GM19099 (cell line): ENCODE data around the gene PHACTR2.

ENCODE experiments used
- POLR2A ChIP-seq: IDR thresholded peaks from 3 replicates; pipeline ENCODE4 v1.6.1; 2011; ENCODE audit warnings: low read depth; ENCODE audit not compliant: insufficient read length; ENCODE audit errors: extremely low read depth

The PHACTR2 gene

DNA sequence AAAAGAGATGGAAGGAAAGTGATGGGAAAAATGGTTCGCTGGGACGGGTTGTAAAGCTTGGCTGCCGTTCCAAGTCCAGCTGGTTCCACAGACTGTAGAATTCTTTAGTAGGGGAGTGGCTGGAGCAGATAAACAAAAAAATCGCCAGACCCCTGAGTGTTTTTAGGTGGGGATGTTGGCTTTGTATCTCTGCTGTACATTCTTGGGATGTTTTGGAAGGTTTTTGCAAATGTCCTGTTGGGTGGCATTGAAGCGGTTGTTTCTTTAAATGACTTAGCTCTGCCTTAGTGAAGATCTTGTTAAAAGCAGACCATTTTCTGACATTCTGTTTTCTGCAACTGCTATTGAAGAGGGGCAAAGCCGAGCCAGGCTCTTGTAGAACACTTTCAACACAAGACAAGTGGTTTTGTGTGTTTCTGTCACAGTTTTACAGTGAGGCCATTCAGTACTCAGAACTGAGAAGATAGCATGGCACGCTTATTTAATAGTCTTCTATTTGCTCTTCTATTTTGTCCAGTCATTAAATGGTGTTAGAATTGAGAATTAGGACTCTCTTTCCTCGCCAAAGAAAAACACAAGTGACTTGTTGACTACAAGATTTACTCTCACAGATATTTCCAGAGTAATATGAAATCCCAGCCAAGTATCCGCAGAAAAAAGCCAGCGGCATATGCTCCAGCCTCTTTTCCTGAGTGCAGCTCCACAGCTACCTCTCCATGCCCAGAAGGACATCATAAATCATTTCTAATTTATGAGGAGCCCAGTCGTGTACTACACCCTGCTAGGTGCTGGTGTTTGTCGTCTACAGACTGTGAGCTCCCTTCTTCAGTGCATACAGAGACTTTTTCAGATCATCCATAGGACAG, 65.8 kb downstream of the PHACTR2 start:
- no peak for TF ChIP-seq POLR2A

DNA sequence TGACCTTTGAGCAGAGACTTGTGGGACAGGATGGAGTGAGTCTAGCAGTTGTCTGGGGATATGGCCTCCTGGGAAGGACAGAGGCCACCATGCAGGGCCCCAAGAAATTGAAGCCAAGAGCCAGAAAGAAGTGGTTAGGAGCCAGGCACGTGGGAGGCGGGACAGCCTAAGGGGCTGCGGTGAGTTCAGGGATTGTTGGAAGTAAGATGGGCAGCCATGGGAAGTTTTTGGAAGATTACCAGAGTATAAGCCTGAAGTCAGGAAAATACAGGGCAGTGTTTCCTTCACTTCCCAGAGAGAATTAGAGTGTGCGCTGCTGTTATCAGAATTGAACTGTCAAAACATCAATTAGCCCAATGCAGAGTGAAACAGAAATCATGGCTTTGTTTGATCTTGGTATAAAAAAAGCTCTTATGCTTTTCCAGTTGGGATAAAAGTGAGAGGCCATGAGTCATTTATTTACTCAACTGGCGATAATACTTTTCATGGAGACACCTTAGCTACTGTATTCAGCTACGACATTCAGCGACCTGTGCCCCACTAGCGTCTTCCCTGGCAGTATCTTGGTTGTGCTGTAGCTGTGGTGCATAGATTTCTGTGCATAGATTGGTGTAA, 66.9 kb downstream of the PHACTR2 start:
- no peak for TF ChIP-seq POLR2A

DNA sequence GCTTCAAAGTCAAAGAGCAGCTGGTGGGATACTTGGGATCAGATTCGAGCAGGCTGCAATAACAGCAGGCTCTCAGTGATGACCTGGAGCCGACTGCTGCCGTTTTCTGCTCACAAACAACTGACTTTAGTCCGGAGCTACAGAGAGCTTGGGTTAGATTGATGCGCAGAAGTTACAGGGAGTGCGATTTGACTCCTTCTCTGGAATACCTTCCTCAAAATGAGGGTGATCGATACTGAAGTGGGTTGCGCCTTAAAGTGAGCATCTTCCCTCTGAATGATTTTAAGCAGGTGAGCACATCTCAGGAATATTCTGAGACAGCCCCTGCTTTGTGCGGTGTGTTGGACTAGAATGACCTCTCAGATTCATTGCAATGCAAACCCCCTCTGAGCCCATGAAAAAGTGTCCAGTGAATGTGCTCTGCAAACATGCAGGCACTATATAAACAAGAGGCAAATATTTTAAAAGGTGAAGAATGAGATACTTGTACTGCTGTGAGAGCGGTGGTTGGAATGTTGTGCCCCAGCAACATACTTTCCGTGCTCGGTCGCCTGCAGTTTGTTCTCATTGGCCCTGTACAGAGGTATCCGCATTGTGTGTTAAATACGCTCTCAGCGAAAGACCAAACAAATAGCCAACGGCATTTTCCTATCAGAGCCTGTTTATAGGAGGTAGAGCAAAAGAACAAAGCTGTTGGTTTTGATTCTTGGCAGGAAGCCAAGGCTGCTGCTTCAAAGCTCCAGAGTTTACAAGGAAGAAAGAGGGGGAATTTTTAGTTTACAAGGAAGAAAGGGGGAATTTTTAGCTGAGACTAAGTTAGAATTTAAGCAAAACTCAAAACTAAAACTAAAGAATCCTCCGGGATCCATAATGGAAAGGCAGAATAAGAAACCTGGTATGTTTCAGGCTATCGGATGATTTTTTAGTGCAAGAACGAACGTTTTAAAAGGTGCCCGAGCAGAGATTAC, 67.7 kb downstream of the PHACTR2 start:
- TF ChIP-seq POLR2A = no peak

DNA sequence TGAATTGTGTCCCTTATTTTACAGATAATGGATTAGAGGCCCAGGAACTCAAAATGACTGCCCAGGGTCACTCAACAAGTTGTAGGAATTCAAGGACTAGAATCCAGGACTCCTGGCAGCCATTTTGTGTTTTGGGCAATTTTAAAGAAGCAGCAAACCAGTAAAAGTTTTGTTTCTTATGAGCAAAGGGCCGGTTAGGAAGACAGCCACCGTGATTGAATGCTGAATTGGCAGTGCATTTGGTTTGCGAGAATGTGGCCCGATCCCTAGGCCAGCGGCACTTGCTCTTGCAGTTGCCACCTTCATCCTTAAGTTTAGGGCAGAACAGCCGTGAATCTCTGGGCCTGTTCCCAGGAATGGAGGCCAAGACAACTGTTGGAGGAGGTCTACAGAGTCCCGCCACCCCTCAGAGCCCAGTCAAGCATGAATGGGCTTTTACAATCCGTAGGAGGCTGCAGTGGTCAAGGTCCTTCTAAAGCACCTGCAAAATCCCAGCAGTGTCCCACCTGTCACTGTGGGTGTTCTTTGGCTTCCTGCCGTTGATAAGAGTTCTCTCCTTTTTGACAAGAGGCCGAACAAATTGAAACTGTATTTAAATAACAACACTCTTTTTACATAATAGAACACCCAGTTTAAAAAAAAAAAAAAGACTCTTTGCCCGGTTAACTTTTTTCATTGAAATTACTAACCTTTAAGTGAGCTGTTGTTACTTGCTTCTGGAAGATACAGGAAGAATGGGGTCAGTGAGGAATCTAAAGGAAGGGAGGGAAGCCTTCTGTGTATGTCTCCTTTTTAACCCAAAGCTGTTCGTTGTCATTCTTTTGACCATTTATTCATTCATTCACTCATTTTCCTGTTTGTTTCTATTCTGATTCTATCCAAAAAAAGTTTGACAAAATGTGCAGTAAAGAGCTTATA, 68.7 kb downstream of the PHACTR2 start:
- no peak for TF ChIP-seq POLR2A

DNA sequence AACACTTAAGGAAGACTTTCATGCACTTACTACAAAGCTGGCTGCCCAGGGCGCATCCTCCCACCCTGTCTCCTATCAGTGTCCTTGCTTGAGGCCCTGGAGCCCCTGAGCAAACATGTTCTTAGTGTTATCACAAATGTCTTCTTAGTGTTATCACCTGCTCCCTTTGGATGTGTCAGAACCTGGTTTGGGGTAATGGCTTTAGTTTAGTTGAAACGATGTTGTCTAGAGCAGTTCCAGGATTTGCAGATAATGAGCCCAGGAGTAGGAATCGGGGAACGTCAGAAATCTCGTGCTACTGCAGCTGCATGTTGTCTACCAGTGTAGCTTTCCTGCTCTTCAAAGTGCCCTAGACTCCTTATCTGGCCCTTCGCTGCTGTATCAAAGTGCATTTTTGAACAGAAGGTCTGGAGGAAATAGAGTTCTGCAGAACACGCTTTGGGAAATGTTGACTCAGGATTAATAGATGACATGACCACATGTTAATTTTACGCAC, 69.6 kb downstream of the PHACTR2 start:
- TF ChIP-seq POLR2A = no peak

DNA sequence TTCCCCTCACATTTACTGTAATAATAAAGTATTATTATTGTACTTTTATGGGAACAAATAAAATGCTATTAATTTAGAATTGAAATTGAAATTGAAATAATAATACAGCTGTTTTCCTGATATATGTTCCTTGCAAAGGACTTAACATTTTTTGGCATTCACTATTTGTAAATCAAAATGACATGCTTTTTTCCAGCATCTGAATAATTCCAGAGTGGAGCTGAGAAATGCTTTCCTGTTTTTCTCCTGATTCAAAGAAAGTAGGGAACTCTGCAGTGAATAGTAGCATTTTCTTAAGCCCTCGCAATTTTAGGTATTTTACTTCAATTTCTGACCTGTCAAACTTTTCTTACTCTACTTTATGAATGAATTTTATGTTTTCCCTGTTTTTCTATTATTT, 72.1 kb downstream of the PHACTR2 start:
- no peak for TF ChIP-seq POLR2A

DNA sequence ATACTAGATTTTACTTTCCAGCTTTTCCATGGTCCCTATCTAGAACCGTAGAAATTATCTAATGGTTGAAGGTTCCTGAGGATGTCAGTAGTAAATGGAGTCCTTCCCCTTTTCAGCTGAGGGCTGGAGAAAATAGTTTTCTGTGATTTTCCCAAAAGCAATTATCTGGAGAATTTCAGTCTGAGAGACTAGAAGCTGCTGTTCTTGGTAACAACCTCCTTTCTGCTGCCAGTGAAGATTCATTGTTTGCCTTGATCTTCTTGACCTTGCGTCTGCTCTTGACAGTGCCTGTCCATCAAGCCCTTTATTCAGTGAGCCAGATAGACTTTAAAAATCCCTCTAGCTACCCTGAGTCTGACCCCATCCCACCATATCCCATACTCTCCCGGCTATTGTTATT, 73.1 kb downstream of the PHACTR2 start:
- TF ChIP-seq POLR2A = no peak

DNA sequence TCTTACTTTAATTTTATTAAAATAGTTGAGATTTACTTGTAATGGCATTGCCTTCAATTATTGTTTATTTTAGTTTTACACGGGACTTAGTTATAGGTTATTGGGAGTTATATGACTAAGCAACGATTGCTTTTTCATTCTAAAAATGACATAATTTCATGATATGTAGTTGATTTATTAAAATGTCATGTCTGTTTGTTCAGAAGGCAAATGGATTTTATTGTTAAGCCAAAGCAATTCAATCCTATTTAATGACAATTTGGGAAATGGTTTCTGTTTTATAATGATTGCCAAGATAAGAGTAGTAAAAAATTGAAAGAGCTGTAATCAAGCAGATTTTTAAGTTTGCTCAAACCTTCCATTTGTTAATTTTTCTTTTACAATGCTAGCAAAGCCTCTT, 74.7 kb downstream of the PHACTR2 start:
- TF ChIP-seq POLR2A = no peak

DNA sequence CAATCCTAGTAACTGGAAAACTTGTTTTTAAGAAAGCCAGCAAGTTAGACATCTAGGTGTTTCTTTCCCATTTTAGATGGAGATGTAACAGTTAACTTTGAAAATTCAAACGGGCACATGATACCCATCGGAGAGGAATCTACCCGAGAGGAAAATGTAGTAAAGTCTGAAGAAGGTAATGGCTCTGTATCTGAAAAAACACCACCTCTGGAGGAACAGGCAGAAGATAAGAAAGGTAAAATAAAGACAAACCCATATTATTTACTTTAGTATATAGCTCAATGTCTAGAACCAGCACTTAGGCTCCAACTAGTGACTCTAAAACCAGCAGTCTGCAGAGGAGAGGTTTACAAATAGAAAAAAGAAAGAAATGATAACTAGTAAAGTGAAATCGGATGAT, 75.9 kb downstream of the PHACTR2 start:
- no peak for TF ChIP-seq POLR2A

DNA sequence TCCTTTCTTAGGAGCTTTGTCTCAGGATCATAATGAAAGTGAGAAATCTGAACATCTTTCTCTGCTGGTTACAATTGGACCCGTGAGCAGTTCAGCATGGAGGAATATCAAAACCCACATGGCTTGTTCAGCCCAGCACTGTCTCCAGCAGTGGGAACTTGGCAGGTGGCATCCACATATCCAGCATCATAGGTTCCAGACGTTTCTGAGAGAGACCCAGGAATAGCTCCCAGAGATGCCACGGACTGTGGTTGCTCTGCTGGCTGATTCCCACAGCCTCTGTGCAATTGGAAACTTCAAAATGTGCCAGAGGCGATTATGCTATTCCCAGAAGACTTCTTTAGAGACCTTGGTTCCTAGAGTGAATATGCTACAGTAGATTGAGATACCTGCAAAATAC, 76.4 kb downstream of the PHACTR2 start:
- TF ChIP-seq POLR2A = no peak

DNA sequence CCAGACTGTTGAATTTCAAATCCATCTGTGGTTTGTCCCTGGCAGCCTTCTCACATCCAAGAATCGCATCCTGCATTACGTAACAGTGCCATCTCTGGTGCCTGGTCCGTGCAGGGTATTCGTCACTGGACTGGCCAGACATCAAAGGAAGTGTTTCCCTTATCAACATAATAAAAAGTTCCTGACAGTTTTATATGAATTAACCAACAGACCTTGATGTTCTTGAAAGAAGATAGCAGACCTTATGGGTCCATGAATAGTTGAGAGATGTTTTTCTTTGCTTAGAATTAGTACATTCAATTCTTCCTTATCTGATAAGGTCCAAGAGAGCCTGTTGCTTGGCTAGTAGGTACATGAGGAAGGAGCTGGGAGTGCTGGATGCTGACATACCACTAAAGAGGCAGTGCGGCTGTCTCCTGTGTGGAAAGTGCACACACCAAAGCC, 77.6 kb downstream of the PHACTR2 start:
- no peak for TF ChIP-seq POLR2A

DNA sequence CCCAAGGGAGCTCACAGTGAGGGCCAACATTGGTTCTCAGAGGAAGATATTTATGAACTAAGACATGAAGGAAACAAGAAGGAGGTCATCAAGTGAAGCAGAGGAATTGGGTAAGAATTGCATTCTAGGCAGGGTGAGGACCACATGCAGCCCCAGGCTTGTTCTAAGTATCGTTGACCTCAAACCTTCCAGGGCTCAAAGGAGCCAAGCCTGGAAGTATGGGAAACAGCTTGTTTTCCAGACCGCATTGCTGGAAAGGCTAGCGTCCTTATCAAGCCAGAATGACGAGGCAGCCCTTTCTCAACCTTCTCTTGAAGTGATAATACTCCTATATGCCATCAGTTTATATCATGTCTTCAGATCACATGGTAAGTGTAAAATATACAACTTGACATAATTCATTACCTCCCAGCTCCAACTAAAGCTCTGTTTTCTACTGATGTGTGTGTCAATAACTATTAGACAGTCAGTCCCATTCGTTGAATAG, 79.6 kb downstream of the PHACTR2 start:
- no peak for TF ChIP-seq POLR2A

DNA sequence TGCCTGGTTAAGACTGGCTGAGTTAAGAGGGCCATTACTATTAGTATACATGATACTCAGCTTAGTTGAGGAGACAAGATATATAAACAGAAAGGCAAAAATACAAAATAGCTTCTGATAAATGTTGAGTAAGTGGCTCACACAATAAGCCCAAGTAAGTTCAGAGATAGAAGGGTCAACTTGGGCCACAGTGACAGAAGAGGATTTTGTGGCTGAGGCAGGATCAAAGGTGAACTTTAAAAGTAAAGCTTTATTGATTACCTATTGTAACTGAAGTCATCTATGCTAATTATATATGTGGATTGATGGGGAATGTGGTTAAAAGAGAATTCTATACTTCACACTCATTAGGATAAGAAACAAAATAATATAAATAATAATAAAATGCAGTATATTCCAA, 80.8 kb downstream of the PHACTR2 start:
- TF ChIP-seq POLR2A = no peak

DNA sequence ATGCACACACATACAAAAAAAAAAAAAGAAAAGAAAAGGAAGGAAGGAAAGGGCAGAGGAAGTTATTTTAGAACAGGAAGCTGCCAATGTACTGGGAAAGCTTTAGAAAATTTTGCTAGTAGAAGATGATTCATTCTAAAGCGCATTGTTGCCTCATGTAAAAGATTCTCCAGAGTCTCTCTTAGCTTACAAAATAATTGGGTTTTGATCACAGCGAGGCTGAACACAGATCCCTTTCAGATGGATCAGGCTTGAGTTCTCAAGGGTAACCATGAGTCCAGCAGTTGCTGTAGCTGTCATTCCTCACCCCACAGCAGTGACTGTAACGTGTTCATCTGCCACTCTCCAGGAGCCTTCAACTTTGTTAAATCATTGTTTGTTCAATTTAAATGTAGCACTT, 81.9 kb downstream of the PHACTR2 start:
- no peak for TF ChIP-seq POLR2A
